GM18511 (cell line): Measurements from ENCODE around the gene PDHB.

Experiments used
- ATAC-seq: cut with Tn5 transposase; IDR thresholded peaks from one replicate; pipeline ENCODE4 v1.9.1; 2021; ENCODE audit warnings: mild to moderate bottlenecking, moderate library complexity; ENCODE audit not compliant: unreplicated experiment

Gene PDHB

GRCh38 chr3:58404396-58404795, 29.2 kb downstream of the PDHB start:
- no peak for ATAC-seq

- no peak for ATAC-seq
Measured at GRCh38 chr3:58403513-58404109, 30.0 kb downstream of the PDHB start.

- ATAC-seq, result no peak
Measured at GRCh38 chr3:58398669-58399333, 34.8 kb downstream of the PDHB start.

- ATAC-seq, result no peak
Measured at GRCh38 chr3:58394339-58394738, 39.3 kb downstream of the PDHB start.

GRCh38 chr3:58392181-58392580, 41.5 kb downstream of the PDHB start:
- ATAC-seq, result no peak

- no peak for ATAC-seq
Measured at GRCh38 chr3:58391156-58391865, 42.3 kb downstream of the PDHB start.

GRCh38 chr3:58388550-58389091, 45.0 kb downstream of the PDHB start:
- ATAC-seq, result no peak

- no peak for ATAC-seq
Measured at GRCh38 chr3:58387650-58388546, 45.7 kb downstream of the PDHB start.

GRCh38 chr3:58386626-58387365, 46.8 kb downstream of the PDHB start:
- ATAC-seq, result no peak

GRCh38 chr3:58384381-58385090, 49.1 kb downstream of the PDHB start:
- no peak for ATAC-seq

- no peak for ATAC-seq
Measured at GRCh38 chr3:58383904-58384303, 49.7 kb downstream of the PDHB start.

- ATAC-seq, result no peak
Measured at GRCh38 chr3:58383476-58383875, 50.2 kb downstream of the PDHB start.

GRCh38 chr3:58379351-58380073, 54.1 kb downstream of the PDHB start:
- ATAC-seq, result no peak

- no peak for ATAC-seq
Measured at GRCh38 chr3:58377750-58378149, 55.9 kb downstream of the PDHB start.
